HG03135 (cell line): ENCODE results near the gene CNBD2.
"Not testable (repeated sequence)": the region's sequence is repeated elsewhere in the genome, so short reads cannot be mapped to it uniquely, and the experiment has no call there.

Source experiments
- ATAC-seq: cut with Tn5 transposase; IDR thresholded peaks from one replicate; pipeline ENCODE4 v1.9.1; 2021; ENCODE audit warnings: mild to moderate bottlenecking, moderate library complexity; ENCODE audit not compliant: unreplicated experiment

The CNBD2 gene

DNA sequence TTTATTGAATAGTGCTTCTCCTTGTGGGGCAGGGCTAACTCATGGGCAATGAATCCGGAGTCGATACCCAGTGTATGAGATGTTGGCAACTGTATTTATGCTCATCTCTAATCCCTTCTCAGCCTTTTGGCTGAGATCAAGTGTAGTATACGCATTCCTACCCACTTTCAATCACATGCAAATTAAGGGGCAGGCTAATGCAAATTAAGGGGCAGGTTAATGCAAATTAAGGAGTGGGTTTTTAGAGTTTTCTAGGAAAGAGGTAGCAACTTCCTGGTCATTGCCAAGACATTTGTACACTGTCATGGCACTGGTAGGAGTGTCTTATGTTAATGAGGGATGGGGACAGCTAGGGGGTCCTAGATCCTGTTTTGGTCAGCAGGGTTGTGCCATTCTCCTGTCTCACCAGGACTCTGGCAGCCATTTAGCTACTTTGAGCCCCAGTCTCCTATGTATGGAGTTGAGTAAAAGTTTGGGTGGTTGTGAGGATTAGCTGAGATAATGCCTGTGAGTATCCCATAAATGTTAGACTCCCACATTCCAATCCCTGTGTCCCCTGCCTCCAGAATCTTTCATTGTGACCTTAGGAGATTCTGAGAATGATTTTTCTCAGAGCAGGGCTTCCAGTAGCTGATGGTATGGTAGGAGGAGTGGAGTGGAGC is at the start of gene CNBD2:
Gene CNBD2 (plus strand): TSS at position 612 of the 662 bp plus-strand sequence. CDS start 173 bp downstream, outside the sequence.
- no peak for ATAC-seq

DNA sequence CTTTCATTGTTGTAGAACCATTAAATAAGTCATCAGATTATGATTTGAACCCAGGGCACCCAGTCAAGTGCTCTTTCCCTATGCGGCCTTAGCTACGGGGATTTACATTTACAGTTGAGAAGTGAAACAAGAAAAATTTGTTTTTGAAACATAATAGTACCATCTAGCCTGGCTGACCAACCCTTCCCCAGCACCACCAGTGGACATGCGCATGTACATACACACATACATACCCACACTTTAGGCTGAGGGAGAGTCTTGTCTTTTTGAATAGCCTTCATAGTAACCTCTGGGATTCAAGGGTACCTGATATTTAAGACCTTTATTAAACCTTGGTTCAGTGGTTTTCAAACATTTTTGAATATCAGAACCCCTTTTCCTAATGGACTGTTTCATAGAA is 47.9 kb upstream of the CNBD2 start:
- no peak for ATAC-seq

DNA sequence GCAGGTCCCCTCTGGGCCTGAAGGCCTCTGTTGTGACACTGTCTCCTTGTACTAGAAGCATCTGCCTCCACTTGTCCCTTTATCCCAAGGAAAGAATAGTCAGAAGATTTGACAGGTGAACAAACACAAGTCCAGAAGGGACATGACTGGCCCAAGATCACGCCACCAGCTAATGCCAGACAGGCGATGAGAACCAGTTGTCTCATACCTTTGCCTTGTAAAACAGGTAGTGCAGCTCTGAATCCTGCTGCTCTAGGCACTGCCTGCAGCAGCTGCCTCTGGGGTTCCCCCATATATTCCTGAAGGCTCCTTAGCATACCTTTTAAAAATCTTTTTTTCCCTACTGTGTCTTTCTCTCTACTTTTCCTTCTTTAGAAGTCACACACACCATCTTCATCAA is 39.1 kb upstream of the CNBD2 start:
- ATAC-seq, result no peak

- ATAC-seq, result no peak
Observed at GRCh38 chr20:35934050-35934449, 34.3 kb upstream of the CNBD2 start.

DNA sequence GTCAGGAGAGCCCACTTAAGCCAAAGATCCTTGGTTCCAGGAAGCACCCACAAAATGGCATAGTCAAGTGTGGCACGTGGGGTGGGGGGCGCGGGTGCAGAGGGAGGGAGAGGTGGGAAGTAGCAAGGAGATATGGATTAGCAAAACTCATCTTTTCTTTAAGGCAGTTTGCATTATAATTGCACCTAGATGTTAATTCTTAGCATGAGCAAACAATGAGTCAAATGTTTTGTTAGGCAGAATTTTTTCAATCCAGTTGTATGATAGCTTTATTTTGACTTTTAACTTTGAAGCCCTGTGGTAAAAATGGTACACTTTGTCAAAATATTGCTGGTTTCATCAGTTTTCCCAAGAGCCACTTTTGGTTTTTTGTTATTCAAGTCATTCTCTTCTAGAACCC is 29.1 kb upstream of the CNBD2 start:
- ATAC-seq, result no peak

DNA sequence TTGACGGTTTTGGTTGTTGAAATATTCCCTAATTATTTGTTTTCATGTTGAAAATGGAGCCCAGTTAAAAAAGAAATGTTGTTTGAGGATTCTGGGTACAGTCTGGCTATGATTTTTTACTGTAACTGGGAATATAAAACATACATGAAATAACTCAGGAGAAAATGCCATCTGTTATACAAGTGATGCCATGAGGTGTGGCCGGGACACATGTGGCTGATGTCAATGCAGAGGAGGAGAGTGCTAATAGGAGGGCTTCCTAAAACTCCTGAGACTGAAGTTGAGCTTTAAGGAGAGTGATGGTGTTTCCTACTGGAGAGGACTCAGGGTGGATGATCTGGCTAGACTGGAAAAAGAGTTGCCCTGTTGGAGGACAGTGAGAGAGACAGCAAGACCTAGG is 26.8 kb upstream of the CNBD2 start:
- no peak for ATAC-seq

DNA sequence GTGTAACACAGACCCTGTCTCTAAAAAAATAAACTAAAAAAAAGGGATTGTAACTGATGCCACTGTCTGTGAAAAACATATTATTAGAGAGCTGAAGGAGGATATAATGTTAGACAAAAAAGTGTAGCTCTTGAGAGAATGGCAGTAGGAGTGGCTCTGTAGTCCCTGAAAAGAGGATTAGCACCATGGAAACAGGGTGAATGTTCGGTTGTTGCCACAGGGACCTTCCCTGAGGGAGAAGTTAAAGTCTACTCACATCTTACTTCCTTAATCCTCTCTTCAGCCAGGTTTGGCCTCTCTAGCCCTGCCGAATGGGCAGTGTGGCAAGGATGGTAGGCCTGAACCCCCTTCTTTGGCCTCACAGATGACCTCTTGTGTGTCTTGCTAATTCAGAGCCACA is 26.1 kb upstream of the CNBD2 start:
- no peak for ATAC-seq

GRCh38 chr20:35947489-35947888 is 20.9 kb upstream of the CNBD2 start:
- ATAC-seq, result no peak

DNA sequence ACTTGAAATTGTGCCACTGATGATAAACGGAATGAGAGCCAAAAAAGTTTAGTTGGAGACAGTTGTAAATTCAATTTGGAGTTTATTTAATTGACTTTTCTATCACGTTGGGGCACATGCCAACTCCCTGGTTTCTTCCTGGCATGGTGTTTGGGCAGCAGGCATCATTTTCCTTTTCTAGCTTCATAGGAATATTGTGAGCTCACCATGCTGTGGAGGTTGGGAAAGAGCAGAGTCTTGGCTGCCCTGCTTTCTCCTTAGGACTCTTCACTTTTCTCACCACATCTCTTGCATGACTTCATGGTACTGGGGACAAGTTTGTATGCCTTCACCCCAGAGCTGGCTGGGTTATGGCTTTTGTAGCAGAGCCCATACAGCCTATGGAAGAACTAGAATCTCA is 20.5 kb upstream of the CNBD2 start:
- ATAC-seq, result no peak

GRCh38 chr20:35950093-35950492 is 18.3 kb upstream of the CNBD2 start:
- no peak for ATAC-seq

DNA sequence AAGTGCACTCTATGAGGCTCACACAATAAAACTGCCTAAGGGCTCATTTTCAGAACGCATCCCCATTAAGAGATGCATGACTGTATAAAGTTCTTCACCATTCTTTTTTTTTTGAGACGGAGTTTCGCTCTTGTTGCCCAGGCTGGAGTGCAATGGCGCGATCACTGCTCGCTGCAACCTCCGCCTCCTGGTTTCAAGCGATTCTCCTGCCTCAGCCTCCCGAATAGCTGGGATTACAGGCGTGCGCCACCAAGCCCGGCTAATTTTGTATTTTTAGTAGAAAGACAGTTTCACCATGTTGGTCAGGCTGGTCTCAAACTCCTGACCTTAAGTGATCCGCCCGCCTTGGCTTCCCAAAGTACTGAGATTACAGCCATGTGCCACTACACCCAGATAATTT is 16.3 kb upstream of the CNBD2 start:
- ATAC-seq, result not testable (repeated sequence)

GRCh38 chr20:35952480-35953386 is 15.7 kb upstream of the CNBD2 start:
- no peak for ATAC-seq

GRCh38 chr20:35953387-35954199 is 14.8 kb upstream of the CNBD2 start:
- peak; percentile 35 for ATAC-seq

DNA sequence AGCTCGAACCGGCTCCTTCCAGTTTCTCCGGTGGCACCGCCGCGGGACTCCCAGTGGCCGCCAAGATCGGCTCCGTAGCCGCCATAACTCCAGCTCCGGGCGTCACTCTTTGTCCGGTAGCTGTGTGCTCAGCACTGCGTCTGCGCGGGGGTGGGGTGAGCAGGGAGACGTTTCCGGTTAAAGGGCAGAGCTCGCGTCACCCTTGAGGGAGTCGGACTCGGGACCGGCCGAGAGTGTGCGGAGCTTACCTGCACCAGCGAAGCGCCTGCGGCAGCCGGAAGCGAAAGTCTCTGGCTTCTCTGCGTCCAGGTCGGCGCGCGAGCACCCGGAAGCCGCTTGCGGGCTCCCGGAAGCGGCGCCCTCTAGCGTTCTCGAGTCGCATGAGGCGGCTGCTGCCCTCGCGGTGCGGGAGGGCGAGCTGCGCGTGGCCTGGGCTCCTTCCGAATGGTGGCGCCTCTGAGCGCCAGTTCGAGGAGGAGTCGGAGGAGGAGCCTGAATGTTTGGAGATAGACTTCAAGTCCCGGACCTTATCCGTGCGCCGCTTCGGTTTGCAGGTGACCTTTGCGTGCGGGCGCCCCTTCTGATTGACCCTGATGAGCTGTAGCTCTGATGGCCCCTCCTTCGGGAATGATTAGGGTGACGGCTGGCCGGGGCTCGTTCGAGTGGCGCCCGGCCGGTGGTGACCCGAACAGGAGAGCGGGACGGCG is 14.0 kb upstream of the CNBD2 start, which contains the start of gene SCAND1:
Gene SCAND1 (minus strand): TSS at position 303 of the 707 bp plus-strand sequence. CDS start 218 bp downstream, at position 85.
- peak; percentile 82 for ATAC-seq

GRCh38 chr20:35954907-35955251 is 13.5 kb upstream of the CNBD2 start:
- ATAC-seq, result no peak

- ATAC-seq, result no peak
Observed at GRCh38 chr20:35956616-35957015, 11.8 kb upstream of the CNBD2 start.

DNA sequence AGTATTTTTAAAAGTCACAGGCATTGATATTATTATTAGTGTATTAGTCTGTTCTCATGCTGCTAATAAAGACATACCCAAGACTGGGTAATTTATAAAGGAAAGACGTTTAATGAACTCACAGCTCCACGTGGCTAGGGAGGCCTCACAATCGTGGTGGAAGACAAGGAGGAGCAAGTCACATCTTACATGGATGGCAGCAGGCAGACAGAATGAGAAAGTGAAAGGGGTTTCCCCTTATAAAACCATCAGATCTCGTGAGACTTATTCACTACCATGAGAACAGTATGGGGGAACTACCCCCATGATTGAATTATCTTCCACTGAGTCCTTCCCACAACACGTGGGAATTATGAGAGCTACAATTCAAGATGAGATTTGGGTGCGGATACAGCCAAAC is 9.1 kb upstream of the CNBD2 start:
- not testable (repeated sequence) for ATAC-seq

DNA sequence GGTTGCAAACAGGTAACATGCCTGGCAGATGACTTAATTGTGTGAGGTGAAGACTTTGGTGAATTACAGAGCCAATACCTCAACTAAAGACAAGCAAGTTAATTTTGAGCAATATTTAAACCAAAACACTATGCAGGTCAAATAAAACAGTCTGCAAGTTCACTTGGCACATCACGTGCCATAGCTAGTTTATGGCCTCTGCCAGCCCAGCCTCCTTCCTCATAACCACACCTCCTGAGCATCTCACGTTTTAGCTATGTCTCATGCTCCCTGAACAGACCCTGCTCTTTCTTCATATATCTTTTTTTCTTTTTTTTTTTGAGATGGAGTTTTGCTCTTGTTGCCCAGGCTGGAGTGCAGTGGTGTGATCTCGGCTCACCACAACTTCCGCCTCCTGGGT is 4.5 kb upstream of the CNBD2 start:
- no peak for ATAC-seq

DNA sequence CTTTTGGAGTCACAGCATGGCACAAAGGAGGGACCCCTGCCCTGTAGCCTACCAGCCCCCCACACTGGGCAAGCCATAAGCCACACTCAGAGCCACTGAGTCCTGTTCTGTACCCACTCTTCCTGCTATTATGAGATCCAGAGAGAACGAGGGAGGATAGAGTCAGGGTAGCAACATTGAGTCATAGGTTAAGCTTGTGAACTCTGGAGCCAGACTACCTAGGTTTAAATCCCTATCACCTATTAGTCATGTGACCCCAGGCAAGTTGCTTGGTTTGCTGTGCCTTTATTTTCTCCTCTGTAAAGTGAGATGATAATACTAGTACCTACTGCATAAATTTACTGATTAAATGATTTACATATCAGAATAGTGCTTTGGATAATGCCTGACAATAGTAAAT is 540 bp downstream of the CNBD2 start:
- no peak for ATAC-seq

DNA sequence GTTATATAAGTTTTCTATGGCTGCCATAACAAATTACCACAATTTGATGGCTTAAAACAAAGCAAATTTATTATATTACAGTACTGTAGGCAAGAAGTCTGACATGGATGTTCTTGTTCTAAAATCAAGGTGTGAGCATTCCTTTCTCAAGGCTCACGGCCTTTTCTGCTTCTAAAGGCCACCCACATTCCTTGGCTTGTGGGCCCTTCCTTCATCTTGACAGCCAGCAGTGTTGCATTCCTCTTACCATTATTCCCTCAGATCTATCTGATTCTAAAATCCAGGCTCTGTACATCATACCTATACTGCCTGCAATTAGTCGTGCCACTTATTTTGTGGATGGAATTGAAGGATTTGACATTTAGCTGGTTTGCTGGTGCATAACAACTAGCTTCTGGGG is 3.6 kb downstream of the CNBD2 start:
- no peak for ATAC-seq

- ATAC-seq, result no peak
Observed at GRCh38 chr20:35972462-35972861, 4.1 kb downstream of the CNBD2 start.
